Skeletal muscle tissue (tissue), 4 donors: Measurements from ENCODE around the gene CRADD. TPM values are rescaled to one million over a fixed set of nuclear protein-coding genes. Genes with fewer than 3 reads are reported as not detected.

Source experiments
- H3K27ac ChIP-seq: one replicate; pipeline ENCODE4 v1.7.0; 2013; ENCODE audit warnings: mild to moderate bottlenecking, low read depth, low read length, inconsistent platforms
- H3K27me3 ChIP-seq, 3 donors: one replicate each; pipeline ENCODE4 v1.7.0; 2013; ENCODE audit warnings: low read length in 3 of 3; ENCODE audit not compliant: control insufficient read depth in 3 of 3, insufficient read depth in 3 of 3
- H3K36me3 ChIP-seq, 3 donors: one replicate each; pipeline ENCODE4 v1.7.0; 2013; ENCODE audit warnings: low read length in 3 of 3; ENCODE audit not compliant: control insufficient read depth in 3 of 3, insufficient read depth in 3 of 3
- H3K4me1 ChIP-seq, 3 donors: one replicate each; pipeline ENCODE4 v1.7.0; 2013; ENCODE audit warnings: low read length in 3 of 3, mild to moderate bottlenecking in 3 of 3; ENCODE audit not compliant: control insufficient read depth in 3 of 3, insufficient read depth in 3 of 3
- H3K4me3 ChIP-seq, 3 donors: one replicate each; pipeline ENCODE4 v1.7.0; 2013; ENCODE audit warnings: low read length in 3 of 3
- H3K9ac ChIP-seq, 3 donors: one replicate each; pipeline ENCODE4 v1.7.0; 2013; ENCODE audit warnings: low read length in 3 of 3, mild to moderate bottlenecking in 3 of 3, moderate library complexity in 2 of 3, low read depth in 1 of 3
- H3K9me3 ChIP-seq, 3 donors: one replicate each; pipeline ENCODE4 v1.7.0; 2013; ENCODE audit warnings: low read length in 3 of 3; ENCODE audit not compliant: control insufficient read depth in 3 of 3
- total RNA-seq: library from RNA; depleted of rRNA; stranded (reverse); fragments of >200 nt; gene quantifications from one replicate; pipeline ENCODE4 v1.2.3, GENCODE V29; 2014
- donor health status: Osteomylitis.

The CRADD gene
- total RNA-seq, 1 donor from 2014 or later = 18.3 TPM

- Histone ChIP-seq H3K4me1 (peaks cover 0 to 9% (median 4%) of the 10 kb centered on the region in 3 donors), H3K36me3 (no peaks in the 10 kb centered on the region), H3K4me3 (no peak overlapping the region), H3K9ac (no peak overlapping the region), H3K27me3 (no peaks in the 10 kb centered on the region), H3K27ac (no peak overlapping the region), H3K9me3 (no peaks in the 10 kb centered on the region)
Measured at GRCh38 chr12:93668919-93669418, 8.2 kb upstream of the CRADD start.

GRCh38 chr12:93669452-93669851, 7.7 kb upstream of the CRADD start:
- no peaks in the 10 kb centered on the region for H3K9me3 ChIP-seq
- no peaks in the 10 kb centered on the region for H3K27me3 ChIP-seq
- H3K9ac ChIP-seq = no peak overlapping the region
- H3K27ac ChIP-seq = no peak overlapping the region
- no peaks in the 10 kb centered on the region for H3K36me3 ChIP-seq
- peaks cover 0 to 7% (median 2%) of the 10 kb centered on the region in 3 donors for H3K4me1 ChIP-seq
- no peak overlapping the region for H3K4me3 ChIP-seq

GRCh38 chr12:93670104-93670503, 7.1 kb upstream of the CRADD start:
- no peaks in the 10 kb centered on the region for H3K36me3 ChIP-seq
- no peak overlapping the region for H3K27ac ChIP-seq
- H3K9ac ChIP-seq = no peak overlapping the region
- H3K4me3 ChIP-seq = no peak overlapping the region
- H3K9me3 ChIP-seq = no peaks in the 10 kb centered on the region
- peaks cover 0 to under 1% (median 0%) of the 10 kb centered on the region in 3 donors for H3K4me1 ChIP-seq
- H3K27me3 ChIP-seq = no peaks in the 10 kb centered on the region

- Histone ChIP-seq H3K9ac (no peak overlapping the region), H3K27me3 (no peaks in the 10 kb centered on the region), H3K36me3 (no peaks in the 10 kb centered on the region), H3K4me1 (no peaks in the 10 kb centered on the region), H3K4me3 (no peak overlapping the region), H3K9me3 (no peaks in the 10 kb centered on the region), H3K27ac (no peak overlapping the region)
Measured at GRCh38 chr12:93671044-93671443, 6.1 kb upstream of the CRADD start.

- H3K4me3 ChIP-seq = no peak overlapping the region
- no peaks in the 10 kb centered on the region for H3K27me3 ChIP-seq
- no peaks in the 10 kb centered on the region for H3K9me3 ChIP-seq
- peaks cover 0 to 11% (median 5%) of the 10 kb centered on the region in 3 donors for H3K4me1 ChIP-seq
- H3K27ac ChIP-seq = no peak overlapping the region
- H3K36me3 ChIP-seq = no peaks in the 10 kb centered on the region
- no peak overlapping the region for H3K9ac ChIP-seq
Measured at GRCh38 chr12:93673084-93673483, 4.1 kb upstream of the CRADD start.

- Histone ChIP-seq H3K27ac (no peak overlapping the region), H3K9ac (no peak overlapping the region), H3K9me3 (no peaks in the 10 kb centered on the region), H3K36me3 (no peaks in the 10 kb centered on the region), H3K4me3 (no peak overlapping the region), H3K4me1 (peaks cover 11 to 24% (median 18%) of the 10 kb centered on the region in 3 donors), H3K27me3 (no peaks in the 10 kb centered on the region)
Measured at GRCh38 chr12:93674386-93674785, 2.8 kb upstream of the CRADD start.

GRCh38 chr12:93676408-93677194, 574 bp upstream of the CRADD start:
- no peaks in the 10 kb centered on the region for H3K27me3 ChIP-seq
- H3K27ac ChIP-seq = peak overlapping the region; percentile 97
- H3K9ac ChIP-seq = peak overlapping the region; percentile 90 to 98 (median 97)
- H3K36me3 ChIP-seq = no peaks in the 10 kb centered on the region
- H3K4me3 ChIP-seq = peak overlapping the region; percentile 86 to 91 (median 89)
- no peaks in the 10 kb centered on the region for H3K9me3 ChIP-seq
- H3K4me1 ChIP-seq = peaks cover 12 to 36% (median 23%) of the 10 kb centered on the region in 3 donors

GRCh38 chr12:93678779-93679178, 1.6 kb downstream of the CRADD start:
- no peak overlapping the region for H3K27ac ChIP-seq
- peaks cover 29 to 48% (median 33%) of the 10 kb centered on the region in 3 donors for H3K4me1 ChIP-seq
- no peak overlapping the region for H3K4me3 ChIP-seq

GRCh38 chr12:93679308-93679925, 2.2 kb downstream of the CRADD start:
- H3K9ac ChIP-seq = peak overlapping the region in 2 of 3 donors; percentile 24 to 27
- peak overlapping the region; percentile 55 for H3K27ac ChIP-seq
- no peaks in the 10 kb centered on the region for H3K36me3 ChIP-seq
- H3K4me1 ChIP-seq = peaks cover 35 to 54% (median 40%) of the 10 kb centered on the region in 3 donors
- H3K9me3 ChIP-seq = no peaks in the 10 kb centered on the region
- H3K27me3 ChIP-seq = no peaks in the 10 kb centered on the region
- H3K4me3 ChIP-seq = peak overlapping the region in 2 of 3 donors; percentile 20 to 36

More at GRCh38 chr12:93678779-93679178, 1.6 kb downstream of the CRADD start:
- no peaks in the 10 kb centered on the region for H3K9me3 ChIP-seq
- no peaks in the 10 kb centered on the region for H3K36me3 ChIP-seq
- H3K9ac ChIP-seq = no peak overlapping the region
- H3K27me3 ChIP-seq = no peaks in the 10 kb centered on the region

GRCh38 chr12:93680006-93680405, 2.8 kb downstream of the CRADD start:
- peak overlapping the region in 2 of 3 donors; percentile 20 to 36 for H3K4me3 ChIP-seq

More at GRCh38 chr12:93680006-93680405, 2.8 kb downstream of the CRADD start:
- no peaks in the 10 kb centered on the region for H3K9me3 ChIP-seq
- H3K27ac ChIP-seq = peak overlapping the region; percentile 55
- peaks cover 41 to 54% (median 43%) of the 10 kb centered on the region in 3 donors for H3K4me1 ChIP-seq
- H3K9ac ChIP-seq = peak overlapping the region in 2 of 3 donors; percentile 24 to 27
- no peaks in the 10 kb centered on the region for H3K27me3 ChIP-seq
- H3K36me3 ChIP-seq = no peaks in the 10 kb centered on the region
